Femur (tissue), 1 donor: ENCODE results near the gene PRELID2.

Experiments used
- DNase-seq: peaks from one replicate; pipeline ENCODE4 v3.0.0-alpha.2; 2017

The PRELID2 gene

DNA sequence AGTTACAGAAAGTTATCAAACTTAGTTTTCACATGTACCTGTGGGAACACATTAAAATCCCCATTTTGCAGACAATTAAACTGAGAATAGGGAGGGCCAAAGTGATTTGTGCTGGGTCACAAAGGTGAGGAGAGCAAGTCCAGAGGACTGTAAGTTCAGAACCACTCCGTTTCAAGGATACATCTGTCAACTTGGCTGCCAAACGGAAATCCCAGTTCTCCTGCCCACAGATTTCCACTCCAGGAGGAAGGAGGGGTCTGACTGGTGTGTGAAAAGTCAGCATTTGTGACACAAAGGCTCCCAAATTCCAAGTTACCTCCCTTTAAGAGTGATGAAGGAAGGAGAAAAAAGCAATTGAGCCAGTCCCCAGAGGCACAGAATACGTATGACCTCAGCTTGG is 42.3 kb downstream of the PRELID2 start:
- DNase-seq, result no peak

DNA sequence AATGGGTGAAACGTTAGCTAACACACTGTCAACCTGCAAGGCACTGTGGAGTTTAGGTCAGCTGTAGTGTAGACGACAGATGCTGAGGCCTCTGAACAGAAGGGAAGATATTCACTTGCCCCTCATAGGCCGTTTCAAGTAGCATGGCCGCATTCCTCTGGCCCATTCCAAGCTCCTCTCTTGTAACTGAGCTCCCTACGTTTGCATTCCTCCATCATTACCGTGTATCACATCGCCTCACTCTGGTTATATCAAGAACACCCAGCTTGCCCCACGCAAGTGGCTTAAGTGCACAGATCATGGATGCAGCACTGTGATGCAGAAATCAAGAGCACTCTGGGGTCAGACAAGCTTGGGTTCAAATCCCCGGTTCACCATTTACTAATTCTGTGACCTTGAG is 43.3 kb downstream of the PRELID2 start:
- DNase-seq, result no peak

DNA sequence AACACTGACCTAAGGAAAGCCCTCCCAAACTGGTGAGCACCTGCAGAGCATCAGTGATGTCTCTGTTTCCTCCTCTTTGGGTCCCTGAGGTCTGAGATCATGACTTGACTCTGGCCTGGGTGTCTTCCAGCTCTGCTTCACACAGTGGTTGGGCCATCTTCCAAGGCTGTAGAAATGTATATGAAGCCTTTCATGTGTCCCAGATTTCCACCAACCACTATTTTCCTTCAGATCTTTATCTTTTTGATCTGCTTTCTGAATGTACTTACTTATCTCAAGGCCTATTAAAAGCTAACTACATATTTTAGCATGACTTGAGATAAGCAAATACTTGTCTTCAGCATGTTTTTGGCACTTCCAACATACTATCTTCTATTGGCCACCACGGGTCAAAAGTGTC is 47.1 kb downstream of the PRELID2 start:
- no peak for DNase-seq

DNA sequence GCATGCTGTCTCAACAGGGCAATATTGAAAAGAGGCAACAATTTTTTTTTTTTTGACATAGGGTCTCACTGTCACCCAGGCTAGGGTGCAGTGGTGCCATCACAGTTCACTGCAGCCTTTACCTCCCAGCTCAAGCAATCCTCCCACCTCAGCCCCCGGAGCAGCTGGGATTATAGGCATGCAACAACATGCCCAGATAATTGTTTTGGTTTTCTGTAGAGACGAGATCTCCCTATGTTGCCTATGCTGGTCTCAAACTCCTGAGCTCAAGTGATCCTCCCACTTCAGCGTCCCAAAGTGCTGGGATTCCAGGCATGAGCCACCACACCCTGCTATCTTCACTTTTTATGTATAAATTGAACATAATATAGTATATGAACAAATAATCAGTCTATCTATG is 47.6 kb downstream of the PRELID2 start:
- DNase-seq, result no peak

DNA sequence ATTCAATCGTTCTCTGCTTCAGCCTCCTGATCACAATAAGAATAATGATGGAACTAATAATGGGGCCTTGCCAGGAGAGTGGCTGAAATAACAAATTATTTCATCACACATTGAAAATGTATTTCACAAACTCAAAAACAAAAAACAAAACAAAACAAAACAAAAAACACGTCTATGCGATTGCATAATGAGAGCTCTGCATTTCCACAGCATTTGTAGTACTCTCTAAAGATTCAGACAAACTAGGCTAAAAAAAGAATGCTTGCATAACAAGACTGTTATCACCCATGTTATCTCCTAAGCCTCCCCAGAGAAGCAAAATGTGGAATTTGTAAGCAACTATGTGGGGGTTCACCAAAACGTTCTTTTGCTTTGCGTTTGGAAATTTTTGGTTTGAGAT is 48.1 kb downstream of the PRELID2 start:
- no peak for DNase-seq

DNA sequence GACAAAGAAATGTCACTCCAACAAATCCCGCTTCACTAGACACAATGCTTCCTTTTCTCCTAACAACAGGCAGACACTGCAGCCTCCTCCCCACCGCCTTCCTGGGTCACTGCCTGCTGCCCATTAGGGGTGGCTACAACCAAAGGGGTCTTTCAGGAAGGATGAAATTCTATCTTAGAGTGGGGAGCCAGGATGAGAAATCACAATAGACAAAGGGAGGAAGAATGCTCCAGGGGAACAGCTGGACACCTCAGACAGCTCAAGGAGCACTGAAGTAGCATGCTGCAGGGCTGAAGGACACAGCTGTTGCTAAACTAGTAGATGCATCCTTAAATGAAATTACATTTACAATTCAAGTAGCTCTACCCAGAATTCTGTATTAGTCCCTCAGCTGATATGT is 54.2 kb downstream of the PRELID2 start:
- DNase-seq, result no peak

DNA sequence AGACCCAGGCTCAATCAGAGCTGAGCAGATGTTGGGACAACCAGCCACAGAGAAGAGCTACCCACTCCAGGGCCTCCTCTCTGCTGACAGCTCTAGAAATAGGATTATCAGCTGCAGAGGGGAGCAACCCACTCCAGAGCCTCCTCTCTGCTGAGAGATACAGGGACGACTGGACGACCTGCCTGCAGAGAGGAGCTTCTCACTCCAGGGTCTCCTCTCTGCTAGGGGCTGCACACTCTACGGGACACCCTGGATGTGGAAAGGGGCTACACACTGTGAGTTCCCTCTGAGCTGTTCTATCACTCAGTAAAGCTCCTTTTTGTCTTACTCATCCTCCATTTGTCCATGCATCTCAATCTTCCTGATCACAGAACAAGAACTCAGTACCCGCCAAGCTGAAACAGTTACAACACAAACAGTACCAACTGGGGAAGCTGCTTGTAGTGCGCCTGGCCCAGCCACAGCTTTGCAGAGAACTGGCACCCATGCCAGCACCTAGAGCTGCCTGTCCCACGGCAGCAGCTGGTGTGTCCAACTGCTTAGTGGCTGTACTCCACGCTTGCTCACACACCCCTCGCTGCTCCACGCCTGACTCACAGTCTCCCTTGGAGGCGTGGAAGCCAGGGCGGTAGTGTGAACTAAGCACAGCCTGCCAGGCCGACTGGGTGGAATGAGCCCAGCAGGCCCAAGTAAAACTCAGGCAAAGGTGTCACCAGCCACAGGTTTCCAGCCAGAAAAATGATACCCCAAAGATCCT is 56.8 kb downstream of the PRELID2 start:
- DNase-seq, result no peak

DNA sequence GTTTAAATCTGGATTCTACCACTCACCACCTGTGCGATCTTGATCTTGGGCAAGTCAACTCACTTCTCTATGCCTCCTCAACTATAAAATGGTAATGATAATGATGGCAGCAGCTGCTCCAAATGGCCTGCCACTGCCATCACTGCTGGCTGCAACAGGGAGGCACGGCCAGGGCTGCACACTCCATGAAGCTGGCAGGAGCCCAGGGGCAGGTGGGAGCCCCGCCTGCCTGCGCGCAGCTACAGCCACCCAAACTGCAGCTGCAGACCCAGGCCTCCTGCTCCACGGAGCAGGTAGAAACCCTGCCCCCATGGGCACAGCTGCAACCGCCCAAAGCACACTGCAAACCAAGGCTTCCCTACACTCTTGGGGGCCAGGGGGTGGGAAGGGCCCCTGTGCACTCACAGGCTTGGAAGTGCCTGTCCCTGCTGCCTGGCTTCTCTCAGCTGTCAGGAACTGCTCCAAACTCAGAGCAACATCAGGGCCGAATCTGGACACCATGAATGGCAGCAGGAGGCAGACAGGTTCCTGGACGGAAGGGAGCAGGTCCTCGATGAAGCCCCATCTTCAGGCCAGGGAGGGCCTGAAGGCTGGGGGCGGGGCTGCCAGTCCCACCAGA is 57.6 kb downstream of the PRELID2 start:
- no peak for DNase-seq

DNA sequence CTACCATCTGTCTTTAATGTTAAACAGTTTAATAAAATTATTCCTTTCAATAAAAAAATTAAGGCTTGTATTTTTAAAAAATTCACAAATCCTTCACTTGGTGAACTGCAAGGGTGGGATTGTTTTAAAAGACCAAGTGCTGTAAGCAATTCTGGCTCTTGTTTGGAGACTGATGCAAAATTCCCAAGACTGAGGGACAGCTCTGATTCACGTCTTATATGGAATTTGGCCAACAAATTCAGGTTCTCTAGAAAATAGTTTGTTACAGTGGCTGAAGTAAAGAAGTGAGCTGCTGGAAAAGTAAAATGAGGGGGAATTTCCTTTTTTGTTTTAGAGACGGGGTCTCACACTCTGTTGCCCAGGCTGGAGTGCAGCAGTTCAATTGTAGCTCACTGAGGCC is 58.3 kb downstream of the PRELID2 start:
- no peak for DNase-seq

DNA sequence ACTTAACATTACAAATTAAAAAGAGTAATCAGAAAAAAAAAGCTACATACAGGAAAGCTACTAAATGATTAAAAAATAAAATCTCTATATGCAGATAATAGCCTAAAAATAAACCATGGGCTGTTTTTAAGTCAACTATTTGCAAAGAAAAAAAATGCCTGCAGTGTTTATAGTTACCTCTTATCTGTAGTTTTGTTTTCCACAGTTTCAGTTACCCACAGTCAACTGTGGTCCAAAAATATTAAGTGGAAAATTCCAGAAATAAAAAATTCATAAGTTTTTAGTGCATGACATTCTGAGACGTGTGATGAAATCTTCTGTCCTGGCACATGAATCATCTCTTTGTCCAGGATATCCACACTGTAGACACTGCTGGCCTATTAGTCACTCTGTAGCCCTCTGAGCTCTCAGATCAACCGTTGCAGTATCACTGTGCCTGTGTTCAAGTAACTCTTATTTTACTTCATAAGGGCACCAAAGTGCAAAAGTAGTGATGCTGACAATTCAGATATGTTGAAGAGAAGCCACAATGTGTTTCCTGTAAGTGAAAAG is 59.2 kb downstream of the PRELID2 start:
- DNase-seq, result no peak

DNA sequence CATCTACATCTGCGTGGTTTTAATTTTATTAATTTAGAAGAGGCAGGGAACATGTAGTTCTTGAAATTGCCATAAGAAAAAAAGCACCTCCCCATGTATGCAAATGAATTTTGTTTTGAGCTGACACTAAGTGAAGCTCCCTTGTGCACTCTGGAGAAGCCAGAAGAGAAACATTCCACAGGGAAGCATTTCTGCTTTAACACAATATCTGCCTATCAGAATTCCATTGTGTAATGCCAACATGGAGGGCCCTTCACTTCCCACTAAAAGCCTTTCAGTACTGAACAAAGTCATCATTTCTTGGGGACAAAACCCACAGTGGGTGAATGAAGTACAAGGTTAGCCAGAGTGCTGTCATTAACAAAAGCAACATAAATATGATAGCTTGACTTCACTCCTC is 59.7 kb downstream of the PRELID2 start:
- no peak for DNase-seq

DNA sequence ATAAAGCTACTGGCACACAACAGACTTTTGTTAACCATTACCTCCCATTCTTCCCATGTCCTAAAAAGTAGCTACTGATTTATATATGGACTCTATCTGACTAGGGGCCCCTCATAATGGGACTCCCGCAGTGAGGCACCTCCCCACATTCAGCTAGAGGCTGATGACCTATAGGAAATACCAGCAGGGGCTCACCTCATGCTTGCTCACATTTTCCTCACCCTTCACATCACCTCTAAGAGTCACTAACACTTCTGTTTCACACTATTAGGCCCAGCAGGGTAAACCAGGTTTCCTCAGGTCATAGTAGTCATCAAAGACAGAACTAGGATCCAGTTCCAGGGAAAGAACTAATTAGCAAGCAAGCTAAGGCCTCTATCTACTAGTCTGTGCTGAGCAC is 60.7 kb downstream of the PRELID2 start:
- DNase-seq, result no peak

DNA sequence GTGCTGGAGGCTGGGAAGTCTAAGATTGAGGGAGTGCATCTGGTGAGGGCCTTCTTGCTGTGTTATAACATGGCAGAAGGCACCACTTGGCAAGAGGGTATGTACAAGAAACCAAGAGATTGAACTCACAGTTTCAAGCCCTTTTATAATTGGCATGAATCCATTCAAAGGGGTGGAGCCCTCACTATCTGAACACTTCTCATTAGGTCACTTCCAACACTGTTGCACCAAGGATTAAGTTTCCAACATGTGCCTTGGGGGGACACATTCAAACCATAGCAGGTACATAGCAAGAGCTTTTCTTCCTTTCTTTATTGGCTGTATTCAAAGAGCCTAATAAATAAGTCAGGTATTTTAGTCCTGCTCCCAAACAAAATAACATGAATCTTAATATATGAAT is 62.7 kb downstream of the PRELID2 start:
- no peak for DNase-seq

DNA sequence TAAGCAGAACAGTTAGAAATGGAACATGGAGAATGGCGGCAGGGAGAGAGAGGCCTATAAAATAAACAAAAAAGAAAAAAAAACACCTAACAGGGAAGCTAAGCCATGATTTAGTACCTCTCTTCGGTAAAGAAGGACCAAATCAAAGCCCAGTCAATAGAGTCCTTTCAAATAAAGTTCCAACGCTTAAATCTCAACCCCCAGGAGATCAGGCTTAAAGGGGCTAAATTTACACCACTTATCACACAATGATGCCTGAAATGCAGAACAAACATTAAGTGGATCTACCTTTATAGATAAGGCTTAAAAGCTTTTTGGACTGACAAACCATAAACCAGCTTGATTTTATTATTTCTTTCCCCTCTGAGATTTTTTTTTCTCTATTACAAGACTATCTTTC is 66.3 kb downstream of the PRELID2 start:
- DNase-seq, result no peak

DNA sequence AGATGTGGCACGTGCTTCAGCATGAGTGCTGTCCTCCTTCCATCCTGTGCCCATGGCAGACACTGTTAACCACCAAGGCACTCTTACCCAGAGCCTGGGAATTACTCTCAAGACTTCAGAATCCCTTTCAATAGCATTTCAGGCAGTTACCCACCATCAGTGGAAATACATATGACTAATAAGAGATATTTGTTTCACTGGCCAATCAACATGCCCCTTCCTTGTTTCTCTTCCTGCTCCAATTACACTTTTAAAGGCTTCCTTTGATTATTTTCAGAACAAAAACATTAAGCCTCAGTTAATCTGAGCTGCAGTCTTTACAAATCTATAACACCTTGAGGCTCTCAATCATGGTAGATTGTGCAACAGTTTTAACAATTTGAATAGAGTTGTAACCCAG is 70.8 kb downstream of the PRELID2 start:
- DNase-seq, result no peak

DNA sequence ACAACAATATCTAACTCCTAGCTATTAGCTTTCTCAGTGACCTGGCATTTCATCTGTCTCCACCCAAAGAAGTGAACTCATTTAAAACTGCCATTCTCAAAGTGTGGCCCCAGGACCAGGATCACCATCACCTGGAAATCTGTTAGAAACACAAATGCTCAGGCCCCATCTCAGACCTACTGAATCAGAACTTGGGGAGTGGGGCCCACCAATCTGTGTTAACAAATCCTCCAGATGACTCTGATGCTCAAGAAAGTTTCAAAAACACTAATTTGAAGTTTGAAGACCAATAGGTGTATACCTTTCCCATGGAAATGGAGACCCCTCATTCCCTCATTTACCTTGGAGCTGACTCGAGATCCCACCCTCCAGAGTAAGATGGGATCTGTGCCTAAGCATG is 72.3 kb downstream of the PRELID2 start:
- DNase-seq, result no peak

DNA sequence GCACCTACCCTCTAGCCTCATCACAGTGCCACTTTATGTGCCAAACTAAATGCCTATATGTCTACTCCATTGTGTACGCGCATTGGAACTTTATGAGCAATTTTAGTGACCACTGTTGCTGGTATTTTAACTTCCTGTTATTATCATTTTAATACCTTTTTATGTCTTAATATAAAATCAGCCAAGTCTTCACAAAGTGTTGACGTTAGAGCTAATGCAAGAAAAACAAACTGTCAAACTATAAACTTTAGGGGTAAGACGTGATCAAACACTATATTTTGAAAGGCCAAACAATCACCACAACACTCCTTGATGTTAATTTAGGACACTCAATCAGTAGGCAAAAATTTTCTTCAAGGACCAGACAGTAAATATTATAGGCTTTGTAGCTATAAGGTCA is 73.9 kb downstream of the PRELID2 start:
- no peak for DNase-seq

DNA sequence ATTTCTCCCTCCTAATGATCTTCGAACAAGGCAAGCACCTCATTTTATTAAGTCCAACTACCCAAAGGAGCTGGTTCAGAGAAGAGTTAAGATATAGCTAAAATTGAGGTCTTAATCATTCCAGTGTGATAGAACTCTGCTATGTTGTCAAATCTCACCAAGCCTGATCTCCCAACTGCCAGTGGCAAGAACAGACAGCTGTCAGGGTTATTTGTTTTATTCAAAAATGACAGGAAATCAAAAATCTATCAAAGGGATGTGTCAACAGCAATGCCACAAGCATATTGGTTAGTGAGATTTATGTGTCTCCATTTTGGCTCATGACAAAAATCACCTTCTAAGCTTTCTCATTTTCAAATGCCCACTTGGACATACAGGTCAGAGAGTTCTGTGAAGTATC is 74.5 kb downstream of the PRELID2 start:
- no peak for DNase-seq

DNA sequence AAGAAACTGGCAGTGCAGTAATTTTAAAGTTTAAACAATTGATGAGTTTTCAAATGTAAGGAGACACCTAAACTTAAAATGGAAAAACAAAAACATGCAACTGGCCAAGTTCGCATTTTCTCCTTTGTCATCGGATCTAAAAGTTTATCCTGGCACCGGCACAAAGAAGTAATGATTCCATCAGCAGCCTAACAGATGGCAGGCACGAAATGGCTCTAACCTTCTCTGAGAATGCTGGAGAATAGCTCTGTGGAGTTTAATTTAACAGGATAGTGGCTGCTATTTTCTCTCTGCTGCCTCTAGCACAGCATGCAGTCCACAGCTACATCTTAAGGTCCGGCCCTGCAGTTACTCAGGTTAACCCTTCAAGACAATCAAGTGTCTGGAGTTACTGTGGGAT is 82.2 kb downstream of the PRELID2 start:
- DNase-seq, result no peak

DNA sequence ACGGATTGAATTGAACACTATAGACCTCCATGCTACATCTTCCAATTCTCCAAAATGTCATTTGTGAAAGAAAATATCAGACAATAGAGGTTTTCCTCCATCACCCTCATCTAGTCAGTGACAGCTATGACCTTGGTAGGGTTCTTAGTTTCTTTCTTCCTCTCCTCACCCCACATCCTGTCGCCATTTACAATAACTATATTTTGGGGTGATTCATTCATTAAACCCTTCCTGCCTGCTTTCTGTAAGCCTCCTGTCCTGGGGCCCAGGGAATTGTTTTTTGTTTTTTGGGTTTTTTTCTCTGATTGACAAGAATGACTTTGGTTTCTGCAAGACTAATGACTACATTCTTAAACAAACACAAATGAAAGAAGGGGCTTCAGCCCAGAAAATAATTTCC is 82.6 kb downstream of the PRELID2 start:
- DNase-seq, result no peak

DNA sequence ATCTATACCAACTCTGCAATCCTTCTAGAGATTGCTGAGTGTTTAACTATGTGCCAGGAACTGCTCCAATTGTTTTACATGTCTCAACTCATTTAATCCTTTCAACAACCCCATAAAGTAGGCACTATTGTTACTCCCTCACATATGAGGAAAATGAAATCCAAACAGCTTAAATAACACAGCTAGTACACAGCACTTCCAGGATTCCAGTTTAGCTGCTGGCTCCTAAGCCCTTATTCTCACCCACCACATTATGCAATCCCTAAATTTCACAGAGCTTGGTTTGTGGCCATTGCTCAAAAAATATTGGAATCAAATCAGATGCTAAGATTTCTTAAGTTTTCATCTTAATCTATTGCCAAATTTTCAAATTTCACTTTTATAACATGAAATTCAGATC is 84.9 kb downstream of the PRELID2 start:
- DNase-seq, result no peak

DNA sequence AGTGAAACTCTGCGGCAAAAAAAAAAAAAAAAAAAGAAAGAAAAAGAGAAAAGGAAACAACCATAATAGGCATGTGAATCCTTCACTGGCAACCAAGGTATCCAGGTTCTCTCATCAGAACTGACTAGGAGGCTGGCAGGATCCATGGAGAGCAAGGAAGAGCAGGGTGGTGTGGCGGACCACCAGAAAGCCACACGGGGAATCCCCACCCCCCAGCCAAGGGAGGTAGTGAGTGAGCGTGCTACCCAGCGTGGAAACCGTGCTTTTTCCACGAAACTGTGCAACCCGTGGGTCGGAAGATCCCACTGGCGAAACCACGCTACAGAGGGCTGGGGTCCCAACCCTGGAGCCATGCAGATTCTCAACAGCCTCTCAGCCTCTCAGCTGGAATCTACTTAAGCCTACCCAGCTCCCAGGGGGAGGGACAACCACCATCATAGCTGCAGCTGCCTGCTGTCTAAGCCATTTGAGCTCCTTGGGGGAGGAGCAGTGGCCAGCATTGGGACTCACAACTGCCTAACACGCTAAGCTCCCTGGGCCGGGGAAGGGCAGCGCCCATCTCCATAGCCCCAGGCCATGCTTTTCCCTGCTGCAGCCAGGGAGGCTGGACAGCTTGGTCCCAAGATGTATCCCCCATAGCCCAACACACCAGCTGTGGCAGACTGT is 91.6 kb downstream of the PRELID2 start:
- DNase-seq, result no peak

DNA sequence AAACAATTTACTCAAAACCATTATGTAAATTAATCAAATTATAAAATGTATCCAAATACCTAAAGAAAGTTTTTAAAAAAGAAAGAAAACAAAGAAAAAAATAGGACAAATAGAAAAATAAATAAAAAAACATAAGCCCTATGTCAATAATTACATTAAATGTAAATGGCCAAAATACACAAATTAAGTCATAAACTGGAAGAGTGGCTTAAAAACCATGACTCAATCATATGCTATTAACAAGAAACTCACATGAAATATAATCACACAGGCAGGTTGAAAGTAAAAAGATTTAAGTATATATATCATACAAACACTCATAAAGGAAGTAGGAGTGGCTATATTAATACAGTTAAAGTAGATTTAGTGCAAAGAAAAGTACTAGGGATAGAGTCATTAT is 95.3 kb downstream of the PRELID2 start:
- DNase-seq, result no peak

DNA sequence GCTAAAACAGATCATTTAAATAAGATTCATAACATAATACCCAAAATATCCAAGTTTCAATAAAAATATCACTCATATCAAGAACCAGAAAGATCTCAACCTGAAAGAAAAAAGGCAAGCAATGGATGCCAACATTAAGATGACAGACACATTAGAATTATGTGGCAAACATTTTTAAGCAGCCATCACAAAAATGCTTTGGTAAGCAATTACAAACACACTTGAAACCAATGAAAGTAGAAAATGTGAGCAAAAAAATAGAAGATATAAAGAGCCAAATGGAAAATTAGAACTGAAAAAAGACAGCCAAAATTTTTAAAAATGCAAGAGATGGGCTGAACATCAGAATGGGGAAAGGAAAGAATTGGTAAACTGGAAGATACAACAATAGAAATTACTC is 96.9 kb downstream of the PRELID2 start:
- DNase-seq, result no peak
